Uterus (tissue), 4 donors: ENCODE data around the gene ASTN1. TPM values are rescaled to one million over a fixed set of nuclear protein-coding genes. Genes with fewer than 3 reads are reported as not detected.

Experiments used
- DNase-seq, 2 donors: peaks; one replicate each; pipeline ENCODE4 v3.0.0-alpha.2; 2019 to 2020
- H3K27ac ChIP-seq, 2 donors: fragments of 200-600 bp; sonication (generic); 1 replicate in 1 of 2; 2 replicates in 1 of 2; pipeline ENCODE4 v1.5.1; 2016 to 2018
- H3K27me3 ChIP-seq, 2 donors: fragments of 200-600 bp; sonication (generic); one replicate each; pipeline ENCODE4 v1.5.1; 2018 to 2019; ENCODE audit warnings: control low read depth in 1 of 2
- H3K36me3 ChIP-seq, 2 donors: fragments of 200-600 bp; sonication (generic); one replicate each; pipeline ENCODE4 v1.5.1; 2019; ENCODE audit warnings: control low read depth in 1 of 2
- H3K4me1 ChIP-seq, 2 donors: fragments of 200-600 bp; sonication (generic); one replicate each; pipeline ENCODE4 v1.5.1; 2018 to 2019; ENCODE audit warnings: control low read depth in 1 of 2
- H3K4me3 ChIP-seq, 2 donors: fragments of 200-600 bp; sonication (generic); 1 replicate in 1 of 2; 2 replicates in 1 of 2; pipeline ENCODE4 v1.5.1; 2018 to 2019; ENCODE audit warnings: mild to moderate bottlenecking in 1 of 2
- H3K9me3 ChIP-seq, 2 donors: fragments of 200-600 bp; sonication (generic); one replicate each; pipeline ENCODE4 v1.5.1; 2019; ENCODE audit warnings: control low read depth in 1 of 2
- CTCF ChIP-seq, 4 experiments: fragments of 200-600 bp in 2 of 4; fragments of 450-650 bp in 2 of 4; sonication (generic) in 2 of 4; IDR thresholded peaks; one replicate each; pipeline ENCODE4 v1.5.1; 2016 to 2019; ENCODE audit warnings: antibody characterized with exemption in 4 of 4, mild to moderate bottlenecking in 2 of 4, moderate library complexity in 1 of 4
- POLR2A ChIP-seq, 2 donors: fragments of 450-650 bp; IDR thresholded peaks; one replicate each; pipeline ENCODE4 v1.6.1; 2016; ENCODE audit warnings: antibody characterized with exemption in 2 of 2, mild to moderate bottlenecking in 1 of 2, moderate library complexity in 1 of 2
- intact Hi-C: fragments of 100-400 bp; cut with DNase I; formaldehyde crosslinking; loops from one replicate; pipeline ENCODE4 v1.15.1; 2023; ENCODE audit warnings: low total_unique reads
- total RNA-seq, 4 donors: library from RNA; depleted of rRNA in 3 of 4; stranded (reverse); fragments of >200 nt in 3 of 4; gene quantifications; one replicate each; pipeline versions ENCODE4 v1.1.0 to v1.2.4, GENCODE V29; 2014 to 2023
- donor health status: DM: yes; HTN: yes; CAD: no.

Gene ASTN1
- total RNA-seq, 4 donors from 2014 or later: 0.29 to 42.7 (median 2.5) TPM

GRCh38 chr1:176866011-176866714 is 298.3 kb downstream of the ASTN1 start:
- TF ChIP-seq POLR2A (IDR thresholded peaks at IDR 0.05) (no peak), CTCF (IDR thresholded peaks at IDR 0.05) (no peak)
- Histone ChIP-seq H3K27ac (no peak overlapping the region), H3K9me3 (no peaks in the 10 kb centered on the region), H3K36me3 (no peaks in the 10 kb centered on the region), H3K4me1 (no peaks in the 10 kb centered on the region), H3K4me3 (no peak overlapping the region), H3K27me3 (no peaks in the 10 kb centered on the region)
- DNase-seq: no peak
- intact Hi-C loops: no loop called here

GRCh38 chr1:176864211-176864610 is 300.3 kb downstream of the ASTN1 start:
- DNase-seq: no peak
- Histone ChIP-seq H3K27ac (no peak overlapping the region), H3K36me3 (no peaks in the 10 kb centered on the region), H3K9me3 (no peaks in the 10 kb centered on the region), H3K4me1 (no peaks in the 10 kb centered on the region), H3K27me3 (no peaks in the 10 kb centered on the region), H3K4me3 (no peak overlapping the region)
- TF ChIP-seq POLR2A (IDR thresholded peaks at IDR 0.05) (no peak), CTCF (IDR thresholded peaks at IDR 0.05) (no peak)
- intact Hi-C loops: no loop called here

GRCh38 chr1:176863613-176864012 is 300.9 kb downstream of the ASTN1 start:
- no peak overlapping the region for H3K27ac ChIP-seq
- no peak for DNase-seq
- no peak overlapping the region for H3K4me3 ChIP-seq
- no peaks in the 10 kb centered on the region for H3K36me3 ChIP-seq
- H3K27me3 ChIP-seq: no peaks in the 10 kb centered on the region
- intact Hi-C loops: no loop called here
- no peak for TF ChIP-seq POLR2A (IDR thresholded peaks at IDR 0.05)
- TF ChIP-seq CTCF (IDR thresholded peaks at IDR 0.05): no peak
- no peaks in the 10 kb centered on the region for H3K4me1 ChIP-seq
- H3K9me3 ChIP-seq: no peaks in the 10 kb centered on the region

- DNase-seq: no peak
- TF ChIP-seq CTCF (IDR thresholded peaks at IDR 0.05) (no peak), POLR2A (IDR thresholded peaks at IDR 0.05) (no peak)
- H3K4me1 ChIP-seq: no peaks in the 10 kb centered on the region
- no peak overlapping the region for H3K27ac ChIP-seq
- no peaks in the 10 kb centered on the region for H3K27me3 ChIP-seq
- H3K9me3 ChIP-seq: no peaks in the 10 kb centered on the region
- H3K4me3 ChIP-seq: no peak overlapping the region
- intact Hi-C loops: no loop called here
- no peaks in the 10 kb centered on the region for H3K36me3 ChIP-seq
Measured at GRCh38 chr1:176858433-176858916, 306.0 kb downstream of the ASTN1 start.

- TF ChIP-seq POLR2A (IDR thresholded peaks at IDR 0.05): no peak
- no peak for TF ChIP-seq CTCF (IDR thresholded peaks at IDR 0.05)
- DNase-seq: no peak
- H3K27me3 ChIP-seq: no peaks in the 10 kb centered on the region
- no peak overlapping the region for H3K27ac ChIP-seq
- H3K9me3 ChIP-seq: no peaks in the 10 kb centered on the region
- H3K4me1 ChIP-seq: no peaks in the 10 kb centered on the region
- no peaks in the 10 kb centered on the region for H3K36me3 ChIP-seq
- no peak overlapping the region for H3K4me3 ChIP-seq
- intact Hi-C loops: no loop called here
Measured at GRCh38 chr1:176857632-176858031, 306.9 kb downstream of the ASTN1 start.
